GM23248 (cell line): ENCODE measurements around the gene CRTC3.
"Not testable (repeated sequence)": the region's sequence is repeated elsewhere in the genome, so short reads cannot be mapped to it uniquely, and the experiment has no call there.

Experiments
- EZH2 ChIP-seq: fragments of 200-600 bp; sonication (generic); IDR thresholded peaks from 2 replicates; pipeline ENCODE4 v1.6.1; 2018; ENCODE audit warnings: antibody characterized with exemption, mild to moderate bottlenecking; ENCODE audit not compliant: insufficient read depth, poor library complexity, severe bottlenecking
- EZH2phosphoT487 ChIP-seq: fragments of 200-600 bp; sonication (generic); IDR thresholded peaks from 2 replicates; pipeline ENCODE4 v1.6.1; 2018; ENCODE audit warnings: antibody characterized with exemption, moderate library complexity, mild to moderate bottlenecking, low read depth; ENCODE audit not compliant: insufficient read depth

- not testable (repeated sequence) for TF ChIP-seq EZH2, EZH2phosphoT487
These were observed 143.6 kb downstream of the CRTC3 start for GRCh38 chr15:90673357-90673756.
